Measurements from ENCODE around the gene SLC18B1. TPM values are rescaled to one million over a fixed set of nuclear protein-coding genes. Genes with fewer than 3 reads are reported as not detected.

Gene SLC18B1
- total and polyA plus RNA-seq, 4 donors: 3.5 to 6.7 (median 5.2) TPM

- no peak overlapping the region for H3K9ac ChIP-seq (ENCODE audit: low read depth in 1 of 2, low read length in 2 of 2)
- no peaks in the 10 kb centered on the region for H3K9me3 ChIP-seq (ENCODE audit: control insufficient read depth in 4 of 4, low read length in 3 of 4)
- H3K4me3 ChIP-seq (ENCODE audit: low read depth in 1 of 3, low read length in 3 of 3): no peak overlapping the region
- no peak overlapping the region for H3K27ac ChIP-seq (ENCODE audit: low read depth in 1 of 2, low read length in 2 of 2)
- no peaks in the 10 kb centered on the region for H3K27me3 ChIP-seq (ENCODE audit: control insufficient read depth in 4 of 4, insufficient read depth in 4 of 4, low read length in 3 of 4)
- 98% methylated on average over 2 of the region's 2 CpGs for WGBS
- H3K4me1 ChIP-seq (ENCODE audit: control insufficient read depth in 4 of 4, insufficient read depth in 4 of 4, low read length in 3 of 4): peaks cover 0 to 9% (median 6%) of the 10 kb centered on the region in 4 donors
- no peak for DNase-seq (ENCODE audit: low spot score)
- H3K36me3 ChIP-seq (ENCODE audit: control insufficient read depth in 4 of 4, insufficient read depth in 3 of 4, low read depth in 1 of 4, low read length in 3 of 4): no peaks in the 10 kb centered on the region
- TF ChIP-seq HNF4A (conservative IDR thresholded peaks at IDR 0.05): no peak
- no peak for TF ChIP-seq RAD21 (IDR thresholded peaks at IDR 0.05)
- no peak for TF ChIP-seq YY1 (IDR thresholded peaks at IDR 0.05)
- TF ChIP-seq, protein P1, sequence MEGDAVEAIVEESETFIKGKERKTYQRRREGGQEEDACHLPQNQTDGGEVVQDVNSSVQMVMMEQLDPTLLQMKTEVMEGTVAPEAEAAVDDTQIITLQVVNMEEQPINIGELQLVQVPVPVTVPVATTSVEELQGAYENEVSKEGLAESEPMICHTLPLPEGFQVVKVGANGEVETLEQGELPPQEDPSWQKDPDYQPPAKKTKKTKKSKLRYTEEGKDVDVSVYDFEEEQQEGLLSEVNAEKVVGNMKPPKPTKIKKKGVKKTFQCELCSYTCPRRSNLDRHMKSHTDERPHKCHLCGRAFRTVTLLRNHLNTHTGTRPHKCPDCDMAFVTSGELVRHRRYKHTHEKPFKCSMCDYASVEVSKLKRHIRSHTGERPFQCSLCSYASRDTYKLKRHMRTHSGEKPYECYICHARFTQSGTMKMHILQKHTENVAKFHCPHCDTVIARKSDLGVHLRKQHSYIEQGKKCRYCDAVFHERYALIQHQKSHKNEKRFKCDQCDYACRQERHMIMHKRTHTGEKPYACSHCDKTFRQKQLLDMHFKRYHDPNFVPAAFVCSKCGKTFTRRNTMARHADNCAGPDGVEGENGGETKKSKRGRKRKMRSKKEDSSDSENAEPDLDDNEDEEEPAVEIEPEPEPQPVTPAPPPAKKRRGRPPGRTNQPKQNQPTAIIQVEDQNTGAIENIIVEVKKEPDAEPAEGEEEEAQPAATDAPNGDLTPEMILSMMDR (IDR thresholded peaks at IDR 0.05; ENCODE audit: low read depth, low read length, missing input control): no peak
Observed at GRCh38 chr6:132758689-132759088, 39.7 kb downstream of the SLC18B1 start.

DNA sequence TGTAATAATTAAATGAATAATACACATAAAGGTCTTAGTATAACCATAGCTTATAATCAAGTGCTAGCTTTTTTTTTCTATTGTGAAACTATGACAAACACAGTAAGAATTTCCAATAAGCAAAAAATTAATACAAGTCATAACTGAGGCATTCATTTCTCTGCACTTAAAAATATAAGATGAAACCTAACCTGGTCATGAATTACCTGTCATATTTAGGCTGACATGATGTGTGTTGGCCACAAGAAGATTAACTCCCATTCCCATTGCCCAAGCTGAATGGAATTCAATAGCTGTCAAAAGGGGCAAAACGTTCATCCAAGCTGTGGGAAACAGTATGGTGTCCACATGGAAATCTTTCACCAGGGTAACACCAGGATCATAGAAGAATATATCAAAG, 46.2 kb downstream of the SLC18B1 start:
- Histone ChIP-seq H3K36me3 (ENCODE audit: control insufficient read depth in 4 of 4, insufficient read depth in 3 of 4, low read depth in 1 of 4, low read length in 3 of 4) (no peaks in the 10 kb centered on the region), H3K27me3 (ENCODE audit: control insufficient read depth in 4 of 4, insufficient read depth in 4 of 4, low read length in 3 of 4) (no peaks in the 10 kb centered on the region), H3K9me3 (ENCODE audit: control insufficient read depth in 4 of 4, low read length in 3 of 4) (no peaks in the 10 kb centered on the region), H3K27ac (ENCODE audit: low read depth in 1 of 2, low read length in 2 of 2) (no peak overlapping the region), H3K9ac (ENCODE audit: low read depth in 1 of 2, low read length in 2 of 2) (no peak overlapping the region), H3K4me1 (ENCODE audit: control insufficient read depth in 4 of 4, insufficient read depth in 4 of 4, low read length in 3 of 4) (peaks cover 0 to 16% (median 3%) of the 10 kb centered on the region in 4 donors), H3K4me3 (ENCODE audit: low read depth in 1 of 3, low read length in 3 of 3) (no peak overlapping the region)
- 91% methylated on average over 1 of the region's 1 CpG for WGBS
- DNase-seq (ENCODE audit: low spot score): no peak
- TF ChIP-seq HNF4A (conservative IDR thresholded peaks at IDR 0.05): no peak
- TF ChIP-seq TAF1 (conservative IDR thresholded peaks at IDR 0.05): no peak

- Histone ChIP-seq H3K27me3 (ENCODE audit: control insufficient read depth in 4 of 4, insufficient read depth in 4 of 4, low read length in 3 of 4) (no peaks in the 10 kb centered on the region), H3K4me1 (ENCODE audit: control insufficient read depth in 4 of 4, insufficient read depth in 4 of 4, low read length in 3 of 4) (peaks cover 0 to 16% (median 3%) of the 10 kb centered on the region in 4 donors), H3K4me3 (ENCODE audit: low read depth in 1 of 3, low read length in 3 of 3) (no peak overlapping the region), H3K36me3 (ENCODE audit: control insufficient read depth in 4 of 4, insufficient read depth in 3 of 4, low read depth in 1 of 4, low read length in 3 of 4) (no peaks in the 10 kb centered on the region), H3K27ac (ENCODE audit: low read depth in 1 of 2, low read length in 2 of 2) (no peak overlapping the region), H3K9ac (ENCODE audit: low read depth in 1 of 2, low read length in 2 of 2) (no peak overlapping the region), H3K9me3 (ENCODE audit: control insufficient read depth in 4 of 4, low read length in 3 of 4) (no peaks in the 10 kb centered on the region)
- 98% methylated on average over 1 of the region's 1 CpG for WGBS
- no peak for DNase-seq (ENCODE audit: low spot score)
- TF ChIP-seq JUND (IDR thresholded peaks at IDR 0.05): no peak
- TF ChIP-seq TAF1 (conservative IDR thresholded peaks at IDR 0.05): no peak
- no peak for TF ChIP-seq FOXA2 (IDR thresholded peaks at IDR 0.05)
- TF ChIP-seq RAD21 (IDR thresholded peaks at IDR 0.05): no peak
- no peak for TF ChIP-seq ZBTB33 (IDR thresholded peaks at IDR 0.05)
- TF ChIP-seq YY1 (IDR thresholded peaks at IDR 0.05): no peak
- no peak for TF ChIP-seq FOXA1 (IDR thresholded peaks at IDR 0.05)
- TF ChIP-seq, protein P1 (IDR thresholded peaks at IDR 0.05; ENCODE audit: low read depth, low read length, missing input control): no peak
- no peak for TF ChIP-seq SP1 (IDR thresholded peaks at IDR 0.05)
- TF ChIP-seq, protein P2, sequence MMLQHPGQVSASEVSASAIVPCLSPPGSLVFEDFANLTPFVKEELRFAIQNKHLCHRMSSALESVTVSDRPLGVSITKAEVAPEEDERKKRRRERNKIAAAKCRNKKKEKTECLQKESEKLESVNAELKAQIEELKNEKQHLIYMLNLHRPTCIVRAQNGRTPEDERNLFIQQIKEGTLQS (IDR thresholded peaks at IDR 0.05): no peak
- no peak for TF ChIP-seq HNF4G (IDR thresholded peaks at IDR 0.05)
- no peak for TF ChIP-seq MAX (IDR thresholded peaks at IDR 0.05)
- no peak for TF ChIP-seq NR2F2 (IDR thresholded peaks at IDR 0.05)
- no peak for TF ChIP-seq RXRA (IDR thresholded peaks at IDR 0.05)
- no peak for TF ChIP-seq EGR1 (IDR thresholded peaks at IDR 0.05; ENCODE audit: low read depth in 2 of 2)
Observed at GRCh38 chr6:132751828-132752227, 46.6 kb downstream of the SLC18B1 start.

Data from liver (tissue), 9 donors.